HEK293T (cell line): ENCODE measurements around the gene GIGYF1.

ENCODE experiments used
- SP1 ChIP-seq: fragments of 450-650 bp; IDR thresholded peaks from 2 replicates; pipeline ENCODE4 v1.6.1; 2017
- ZNF384 ChIP-seq: fragments of 450-650 bp; IDR thresholded peaks from 2 replicates; pipeline ENCODE4 v1.6.1; 2016

GRCh38 chr7:100632951-100633717 is 60.9 kb downstream of the GIGYF1 start:
- TF ChIP-seq ZNF384, result no peak
- no peak for TF ChIP-seq SP1
